Parathyroid adenoma (tissue), 2 donors: ENCODE measurements around the gene KAZN.

Experiments
- H2AFZ ChIP-seq: fragments of 300-600 bp; sonication (generic); one replicate; pipeline ENCODE4 v1.7.0; 2017; ENCODE audit warnings: antibody characterized with exemption, mild to moderate bottlenecking
- H3K27ac ChIP-seq: fragments of 300-600 bp; sonication (generic); one replicate; pipeline ENCODE4 v1.7.0; 2017
- H3K27me3 ChIP-seq: fragments of 300-600 bp; sonication (generic); one replicate; pipeline ENCODE4 v1.7.0; 2017; ENCODE audit warnings: low read length; ENCODE audit not compliant: control insufficient read depth, insufficient read depth
- H3K36me3 ChIP-seq: fragments of 300-600 bp; sonication (generic); one replicate; pipeline ENCODE4 v1.7.0; 2017; ENCODE audit warnings: low read length; ENCODE audit not compliant: control insufficient read depth, insufficient read depth
- H3K4me1 ChIP-seq: fragments of 300-600 bp; sonication (generic); one replicate; pipeline ENCODE4 v1.7.0; 2017; ENCODE audit warnings: control low read depth
- H3K4me2 ChIP-seq: fragments of 300-600 bp; sonication (generic); one replicate; pipeline ENCODE4 v1.7.0; 2017; ENCODE audit warnings: low read length
- H3K4me3 ChIP-seq: fragments of 300-600 bp; sonication (generic); one replicate; pipeline ENCODE4 v1.7.0; 2017; ENCODE audit warnings: low read depth, low read length
- H3K79me2 ChIP-seq: fragments of 300-600 bp; sonication (generic); one replicate; pipeline ENCODE4 v1.7.0; 2017; ENCODE audit warnings: control low read depth
- H3K9ac ChIP-seq: fragments of 300-600 bp; sonication (generic); one replicate; pipeline ENCODE4 v1.7.0; 2017; ENCODE audit warnings: mild to moderate bottlenecking
- H3K9me3 ChIP-seq: fragments of 300-600 bp; sonication (generic); one replicate; pipeline ENCODE4 v1.7.0; 2017; ENCODE audit warnings: low read length; ENCODE audit not compliant: control insufficient read depth
- CTCF ChIP-seq: fragments of 300-600 bp; sonication (generic); IDR thresholded peaks from one replicate; pipeline ENCODE4 v1.7.0; 2017; ENCODE audit warnings: antibody characterized with exemption, mild to moderate bottlenecking
- donor health status: primary hyperparathyroidism.

Gene KAZN

DNA sequence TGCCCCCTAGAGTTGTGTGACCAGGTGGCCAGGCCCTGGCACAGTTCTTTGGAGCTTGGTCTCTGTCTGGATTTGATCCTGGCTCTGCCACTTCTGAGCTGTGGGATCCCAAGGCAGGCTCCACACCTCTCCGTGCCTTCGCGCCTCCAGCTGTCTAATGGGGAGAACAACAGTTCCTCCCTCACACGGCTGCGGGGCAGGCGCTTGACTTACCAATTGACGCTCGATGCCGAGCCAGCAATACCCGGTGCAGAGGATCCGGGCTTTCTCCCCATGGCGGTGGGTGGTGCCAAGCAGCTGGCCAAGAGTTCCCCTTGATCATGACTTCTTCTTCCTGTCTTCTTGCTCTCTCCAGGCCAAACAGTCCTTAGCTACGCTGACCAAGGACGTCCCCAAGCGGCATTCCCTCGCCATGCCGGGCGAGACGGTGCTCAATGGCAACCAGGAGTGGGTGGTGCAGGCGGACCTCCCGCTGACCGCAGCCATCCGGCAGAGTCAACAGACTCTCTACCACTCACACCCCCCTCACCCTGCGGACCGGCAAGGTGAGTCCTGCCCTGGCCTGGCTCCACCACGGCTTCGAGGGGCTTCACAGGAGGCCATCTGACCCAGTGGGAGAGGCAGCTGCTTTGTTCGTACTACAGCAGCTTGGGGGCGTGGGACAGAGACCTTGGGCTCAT, 457.4 kb downstream of the KAZN start:
- no peak for TF ChIP-seq CTCF
- no peaks in the 10 kb centered on the region for H3K4me1 ChIP-seq
- no peaks in the 10 kb centered on the region for H3K79me2 ChIP-seq
- no peak overlapping the region for H2AFZ ChIP-seq
- H3K27ac ChIP-seq, result no peak overlapping the region
- H3K4me3 ChIP-seq, result no peak overlapping the region
- no peaks in the 10 kb centered on the region for H3K36me3 ChIP-seq
- no peak overlapping the region for H3K4me2 ChIP-seq
- H3K9ac ChIP-seq, result no peak overlapping the region
- H3K27me3 ChIP-seq, result no peaks in the 10 kb centered on the region
- no peaks in the 10 kb centered on the region for H3K9me3 ChIP-seq

- H3K36me3 ChIP-seq, result no peaks in the 10 kb centered on the region
- no peaks in the 10 kb centered on the region for H3K27me3 ChIP-seq
- H3K4me1 ChIP-seq, result no peaks in the 10 kb centered on the region
- no peak for TF ChIP-seq CTCF
- H3K4me3 ChIP-seq, result no peak overlapping the region
- no peaks in the 10 kb centered on the region for H3K79me2 ChIP-seq
- no peak overlapping the region for H3K9ac ChIP-seq
- no peak overlapping the region for H3K27ac ChIP-seq
- no peak overlapping the region for H3K4me2 ChIP-seq
- no peaks in the 10 kb centered on the region for H3K9me3 ChIP-seq
- H2AFZ ChIP-seq, result no peak overlapping the region
Observed at GRCh38 chr1:15056515-15057285, 458.2 kb downstream of the KAZN start.

DNA sequence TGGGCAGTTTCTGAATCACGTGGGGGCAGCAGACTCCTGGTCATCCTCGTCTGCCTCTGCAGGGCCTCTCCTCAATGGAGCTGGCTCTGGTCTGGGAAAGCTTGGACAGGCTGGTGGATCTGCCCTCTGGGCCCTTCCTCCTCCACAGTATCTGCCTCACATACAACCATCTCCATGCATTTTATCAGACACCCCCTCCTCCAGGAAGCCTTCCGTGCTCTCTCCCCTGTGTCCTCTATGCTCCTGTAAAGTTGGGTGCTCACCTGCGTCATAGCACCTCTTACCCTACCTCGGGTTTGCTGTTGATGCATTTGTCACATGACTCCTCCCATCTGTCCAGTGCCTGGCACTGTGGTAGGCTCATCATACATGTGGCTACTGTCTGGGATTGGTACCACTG, 459.3 kb downstream of the KAZN start:
- H3K36me3 ChIP-seq, result no peaks in the 10 kb centered on the region
- TF ChIP-seq CTCF, result no peak

GRCh38 chr1:15058261-15058660, 459.8 kb downstream of the KAZN start:
- Histone ChIP-seq H3K4me1 (no peaks in the 10 kb centered on the region), H3K27me3 (no peaks in the 10 kb centered on the region), H3K9me3 (no peaks in the 10 kb centered on the region), H3K79me2 (no peaks in the 10 kb centered on the region), H3K4me3 (no peak overlapping the region), H3K36me3 (no peaks in the 10 kb centered on the region), H2AFZ (no peak overlapping the region), H3K4me2 (no peak overlapping the region), H3K27ac (no peak overlapping the region), H3K9ac (no peak overlapping the region)
- no peak for TF ChIP-seq CTCF

More for the DNA sequence above, 459.3 kb downstream of the KAZN start:
- no peak overlapping the region for H3K27ac ChIP-seq
- H3K27me3 ChIP-seq, result no peaks in the 10 kb centered on the region
- no peak overlapping the region for H3K4me2 ChIP-seq
- H3K9me3 ChIP-seq, result no peaks in the 10 kb centered on the region
- H3K4me1 ChIP-seq, result no peaks in the 10 kb centered on the region
- H3K4me3 ChIP-seq, result no peak overlapping the region
- H3K79me2 ChIP-seq, result no peaks in the 10 kb centered on the region
- no peak overlapping the region for H3K9ac ChIP-seq
- H2AFZ ChIP-seq, result no peak overlapping the region
